HepG2 (cell line): ENCODE data around the gene POLR3E. TPM values are rescaled to one million over a fixed set of nuclear protein-coding genes. Genes with fewer than 3 reads are reported as not detected.

Experiments
- CBFB ChIP-seq: sonication (generic); formaldehyde crosslinking; IDR thresholded peaks from 2 replicates; pipeline ENCODE4 v1.4.0; 2020; ENCODE audit warnings: missing genetic modification reagents
- GZF1 ChIP-seq: sonication (generic); formaldehyde crosslinking; IDR thresholded peaks from 2 replicates; pipeline ENCODE4 v1.5.1; 2020; ENCODE audit warnings: mild to moderate bottlenecking, missing genetic modification reagents
- MEIS2 ChIP-seq: sonication (generic); formaldehyde crosslinking; IDR thresholded peaks from 2 replicates; pipeline ENCODE4 v1.9.0; 2021; ENCODE audit warnings: mild to moderate bottlenecking, missing genetic modification reagents
- MYNN ChIP-seq: sonication (generic); formaldehyde crosslinking; IDR thresholded peaks from 2 replicates; pipeline ENCODE4 v1.4.0; 2020; ENCODE audit warnings: mild to moderate bottlenecking, low read depth, missing genetic modification reagents
- NFKBIZ ChIP-seq: IDR thresholded peaks from 2 replicates; pipeline ENCODE4 v1.6.1; 2018; ENCODE audit warnings: missing genetic modification reagents, missing compliant biosample characterization
- POLR2A ChIP-seq, 2 experiments: IDR thresholded peaks; 2 replicates each; pipeline ENCODE4 v1.6.1; 2011; ENCODE audit warnings: low read depth in 2 of 2, low read length in 2 of 2, mild to moderate bottlenecking in 1 of 2, moderate library complexity in 1 of 2; ENCODE audit not compliant: insufficient read depth in 1 of 2
- RBM22 ChIP-seq: fragments of 200-400 bp; formaldehyde crosslinking; optimal IDR thresholded peaks from 2 replicates; pipeline ENCODE3; 2017; ENCODE audit warnings: mild to moderate bottlenecking, low read length, moderate library complexity
- SIN3A ChIP-seq: IDR thresholded peaks from 2 replicates; pipeline ENCODE4 v1.6.1; 2011; ENCODE audit warnings: low read depth, mild to moderate bottlenecking, control low read depth, low read length, borderline replicate concordance
- THYN1 ChIP-seq: sonication (generic); formaldehyde crosslinking; IDR thresholded peaks from 2 replicates; pipeline ENCODE4 v1.8.1; 2023; ENCODE audit warnings: low read depth, mild to moderate bottlenecking, moderate library complexity, missing genetic modification reagents, borderline replicate concordance
- ZHX2 ChIP-seq, 2 experiments: sonication (generic) in 1 of 2; formaldehyde crosslinking in 1 of 2; IDR thresholded peaks; 2 replicates each; pipeline versions ENCODE4 v1.6.1 to v1.9.0; 2014 to 2022; ENCODE audit warnings: antibody characterized with exemption in 1 of 2, borderline replicate concordance in 1 of 2, inconsistent platforms in 1 of 2, low read depth in 1 of 2, missing genetic modification reagents in 1 of 2
- ZMAT5 ChIP-seq: sonication (generic); formaldehyde crosslinking; IDR thresholded peaks from 2 replicates; pipeline ENCODE4 v1.5.0; 2020; ENCODE audit warnings: mild to moderate bottlenecking, low read depth, missing genetic modification reagents, borderline replicate concordance
- ZNF263 ChIP-seq: sonication (generic); formaldehyde crosslinking; IDR thresholded peaks from 2 replicates; pipeline ENCODE4 v1.4.0; 2020; ENCODE audit warnings: missing genetic modification reagents
- ZNF432 ChIP-seq: sonication (generic); formaldehyde crosslinking; IDR thresholded peaks from 2 replicates; pipeline ENCODE4 v1.5.0; 2020; ENCODE audit warnings: missing genetic modification reagents, mild to moderate bottlenecking, borderline replicate concordance
- ZNF782 ChIP-seq: sonication (generic); formaldehyde crosslinking; IDR thresholded peaks from 2 replicates; pipeline ENCODE4 v1.4.0; 2020; ENCODE audit warnings: missing genetic modification reagents, mild to moderate bottlenecking, borderline replicate concordance
- polyA plus RNA-seq, 8 experiments: library from polyadenylated mRNA; depleted of rRNA in 3 of 8; stranded (reverse) in 7 of 8; unstranded in 1 of 8; fragments of >200 nt; fragmentation: Illumina TruSeq in 4 of 8; extraction: Trizol in 4 of 8; gene quantifications; 2 replicates each; pipeline versions ENCODE4 v1.2.1 to v1.2.3, GENCODE V29; 2011 to 2016; ENCODE audit warnings: low read depth in 4 of 8, missing spikeins in 1 of 8, mixed read lengths in 1 of 8; ENCODE audit not compliant: insufficient read depth in 1 of 8
- total RNA-seq, 5 experiments: library from RNA; depleted of rRNA; stranded (reverse); fragments of >200 nt; fragmentation: Illumina TruSeq; extraction: Trizol; gene quantifications; 2 replicates each; pipeline ENCODE4 v1.2.3, GENCODE V29; 2016; ENCODE audit warnings: low read depth in 1 of 5
- TF ChIP-seq, protein P1 (sequence below): IDR thresholded peaks from 2 replicates; pipeline ENCODE4 v1.6.1; 2016; ENCODE audit warnings: low read depth, control low read depth
- TF ChIP-seq, protein P2 (sequence below): sonication (generic); formaldehyde crosslinking; conservative IDR thresholded peaks from 2 replicates; pipeline ENCODE4 v1.4.0; 2020; ENCODE audit warnings: missing genetic modification reagents

Gene POLR3E
- total and polyA plus RNA-seq, 2 of the 13 experiments (the other 11 are each of a cell fraction or from before 2014, with no cell fraction given), result 135 to 262 TPM

GRCh38 chr16:22369221-22369811, 72.1 kb downstream of the POLR3E start (continued):
- TF ChIP-seq, protein P1, sequence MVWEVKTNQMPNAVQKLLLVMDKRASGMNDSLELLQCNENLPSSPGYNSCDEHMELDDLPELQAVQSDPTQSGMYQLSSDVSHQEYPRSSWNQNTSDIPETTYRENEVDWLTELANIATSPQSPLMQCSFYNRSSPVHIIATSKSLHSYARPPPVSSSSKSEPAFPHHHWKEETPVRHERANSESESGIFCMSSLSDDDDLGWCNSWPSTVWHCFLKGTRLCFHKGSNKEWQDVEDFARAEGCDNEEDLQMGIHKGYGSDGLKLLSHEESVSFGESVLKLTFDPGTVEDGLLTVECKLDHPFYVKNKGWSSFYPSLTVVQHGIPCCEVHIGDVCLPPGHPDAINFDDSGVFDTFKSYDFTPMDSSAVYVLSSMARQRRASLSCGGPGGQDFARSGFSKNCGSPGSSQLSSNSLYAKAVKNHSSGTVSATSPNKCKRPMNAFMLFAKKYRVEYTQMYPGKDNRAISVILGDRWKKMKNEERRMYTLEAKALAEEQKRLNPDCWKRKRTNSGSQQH (CRISPR knock-in tag), result no peak
- TF ChIP-seq GZF1 (CRISPR knock-in tag) (no peak), RBM22 (no peak), POLR2A (IDR thresholded peaks at IDR 0.05; ENCODE audit: insufficient read depth in 1 of 2, low read depth in 2 of 2, low read length in 2 of 2) (peak in 1 of 2 experiments; percentile 18; a peak in 1 of 4 replicates), ZHX2 (IDR thresholded peaks at IDR 0.05; ENCODE audit: low read depth) (peak; percentile 89), ZHX2 (CRISPR knock-in tag; IDR thresholded peaks at IDR 0.05; ENCODE audit: borderline replicate concordance) (no peak), ZMAT5 (CRISPR knock-in tag) (no peak), CBFB (CRISPR knock-in tag) (no peak), SIN3A (0 out of 2 replicates have a peak, but pooled peaks have one; percentile 40), ZNF782 (CRISPR knock-in tag) (no peak), THYN1 (CRISPR knock-in tag) (no peak), MEIS2 (CRISPR knock-in tag) (no peak), NFKBIZ (CRISPR knock-in tag) (no peak), MYNN (CRISPR knock-in tag) (no peak), ZNF432 (CRISPR knock-in tag) (no peak), ZNF263 (CRISPR knock-in tag) (no peak)
- TF ChIP-seq, protein P2, sequence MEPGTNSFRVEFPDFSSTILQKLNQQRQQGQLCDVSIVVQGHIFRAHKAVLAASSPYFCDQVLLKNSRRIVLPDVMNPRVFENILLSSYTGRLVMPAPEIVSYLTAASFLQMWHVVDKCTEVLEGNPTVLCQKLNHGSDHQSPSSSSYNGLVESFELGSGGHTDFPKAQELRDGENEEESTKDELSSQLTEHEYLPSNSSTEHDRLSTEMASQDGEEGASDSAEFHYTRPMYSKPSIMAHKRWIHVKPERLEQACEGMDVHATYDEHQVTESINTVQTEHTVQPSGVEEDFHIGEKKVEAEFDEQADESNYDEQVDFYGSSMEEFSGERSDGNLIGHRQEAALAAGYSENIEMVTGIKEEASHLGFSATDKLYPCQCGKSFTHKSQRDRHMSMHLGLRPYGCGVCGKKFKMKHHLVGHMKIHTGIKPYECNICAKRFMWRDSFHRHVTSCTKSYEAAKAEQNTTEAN, result no peak
